ENCODE results near the gene GRIK4. TPM values are rescaled to one million over a fixed set of nuclear protein-coding genes. Genes with fewer than 3 reads are reported as not detected.

The GRIK4 gene
- total RNA-seq, 1 experiment from 2014 or later: not detected

DNA sequence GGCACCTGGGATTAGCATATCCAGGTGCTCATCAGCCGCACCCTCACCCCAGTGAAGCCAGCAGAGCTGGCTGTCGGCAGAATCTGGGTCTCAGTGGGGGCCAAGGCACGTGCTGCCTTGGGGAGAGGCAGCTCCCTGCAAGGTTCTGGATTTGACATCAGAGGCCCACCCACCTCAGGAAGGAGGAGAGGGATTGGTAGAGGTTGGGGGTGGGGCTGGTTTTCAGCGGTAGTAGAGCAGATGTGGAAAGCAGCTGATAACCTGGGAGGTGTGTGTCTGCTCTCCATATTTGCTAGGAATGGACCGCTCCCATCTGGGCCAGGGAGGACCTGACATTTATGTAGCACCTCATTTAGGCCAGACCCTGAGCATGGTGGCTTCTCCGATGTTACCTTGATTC is 147.5 kb downstream of the GRIK4 start:
- Histone ChIP-seq H3K9me2 (ENCODE audit: insufficient read depth) (no peaks in the 10 kb centered on the region), H3K9me3 (ENCODE audit: insufficient read depth, low read depth) (no peaks in the 10 kb centered on the region), H3K27me3 (ENCODE audit: insufficient read depth, low read depth) (peaks cover 96% of the 10 kb centered on the region), H3K27ac (no peak overlapping the region), H3K4me2 (no peak overlapping the region), H3K79me2 (ENCODE audit: low read depth) (no peaks in the 10 kb centered on the region), H3K4me1 (replicated peaks; ENCODE audit: insufficient read depth) (no peaks in the 10 kb centered on the region), H2AFZ (no peak overlapping the region), H4K20me1 (ENCODE audit: insufficient read depth) (no peaks in the 10 kb centered on the region), H3F3A (ENCODE audit: insufficient read depth, low read depth) (no peaks in the 10 kb centered on the region), H3K4me3 (no peak overlapping the region), H3K36me3 (ENCODE audit: low read depth) (no peaks in the 10 kb centered on the region)
- no peak for TF ChIP-seq EZH2 (IDR thresholded peaks at IDR 0.05; ENCODE audit: low read depth)
- TF ChIP-seq CTCF (conservative IDR thresholded peaks at IDR 0.05): no peak
- intact Hi-C loops (cut with micrococcal nuclease; ENCODE audit: unreplicated experiment): no loop called here
- POLR2A ChIA-PET (ENCODE audit: unreplicated experiment): no interaction called here
- no TSS peak for BruUV-seq (replicated peaks)
- CTCF ChIA-PET: no interaction called here
- DNase-seq: no peak

GRCh38 chr11:120660024-120660565 is 148.5 kb downstream of the GRIK4 start:
- no peaks in the 10 kb centered on the region for H3K79me2 ChIP-seq (ENCODE audit: low read depth)
- peaks cover 96% of the 10 kb centered on the region for H3K27me3 ChIP-seq (ENCODE audit: insufficient read depth, low read depth)
- no peaks in the 10 kb centered on the region for H3K4me1 ChIP-seq (replicated peaks; ENCODE audit: insufficient read depth)
- H3K4me3 ChIP-seq: no peak overlapping the region
- no peaks in the 10 kb centered on the region for H3K36me3 ChIP-seq (ENCODE audit: low read depth)
- POLR2A ChIA-PET (ENCODE audit: unreplicated experiment): no interaction called here
- H3K9me3 ChIP-seq (ENCODE audit: insufficient read depth, low read depth): no peaks in the 10 kb centered on the region
- TF ChIP-seq CTCF (conservative IDR thresholded peaks at IDR 0.05) (peak; percentile 61), EZH2 (IDR thresholded peaks at IDR 0.05; ENCODE audit: low read depth) (no peak)
- H3K9me2 ChIP-seq (ENCODE audit: insufficient read depth): no peaks in the 10 kb centered on the region
- H4K20me1 ChIP-seq (ENCODE audit: insufficient read depth): no peaks in the 10 kb centered on the region
- no peak overlapping the region for H3K4me2 ChIP-seq
- BruUV-seq (replicated peaks): no TSS peak
- H3K27ac ChIP-seq: no peak overlapping the region
- no peak for DNase-seq
- CTCF ChIA-PET: no interaction called here
- H2AFZ ChIP-seq: no peak overlapping the region
- intact Hi-C loops (cut with micrococcal nuclease; ENCODE audit: unreplicated experiment): no loop called here
- H3F3A ChIP-seq (ENCODE audit: insufficient read depth, low read depth): no peaks in the 10 kb centered on the region

DNA sequence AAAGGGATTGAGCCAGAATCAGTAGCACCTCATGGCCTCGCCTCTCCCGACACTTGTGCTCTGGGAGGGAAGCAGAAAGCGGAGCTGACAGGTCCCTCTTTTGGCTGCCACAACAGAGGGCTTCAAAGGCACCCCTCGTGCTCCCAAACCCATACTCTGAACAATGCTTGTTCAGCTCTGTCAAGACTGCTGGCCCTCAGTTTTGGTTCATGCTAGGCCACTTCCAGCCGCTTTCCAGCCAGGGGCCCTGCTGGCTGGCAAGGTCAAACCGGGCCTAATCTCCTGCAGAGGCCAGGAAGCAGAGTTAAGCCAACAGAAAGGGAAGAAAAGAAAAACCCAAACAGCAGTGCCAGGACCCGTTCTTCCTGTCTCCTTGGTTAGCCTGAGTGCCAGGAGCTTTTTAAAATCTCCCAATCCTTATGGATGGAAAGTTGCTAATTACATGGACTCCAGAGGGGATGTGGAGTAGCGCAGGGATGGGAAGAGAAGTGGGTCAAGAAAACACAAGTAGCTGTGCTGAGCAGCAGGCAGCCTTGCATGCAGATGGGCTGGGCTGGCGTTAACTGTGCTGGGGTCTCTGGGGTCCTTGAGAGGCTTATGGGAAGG is 150.6 kb downstream of the GRIK4 start:
- Histone ChIP-seq H3K4me2 (no peak overlapping the region), H3K27me3 (ENCODE audit: insufficient read depth, low read depth) (peaks cover 98% of the 10 kb centered on the region), H4K20me1 (ENCODE audit: insufficient read depth) (no peaks in the 10 kb centered on the region), H3K36me3 (ENCODE audit: low read depth) (no peaks in the 10 kb centered on the region), H3K4me1 (replicated peaks; ENCODE audit: insufficient read depth) (no peaks in the 10 kb centered on the region), H3K79me2 (ENCODE audit: low read depth) (no peaks in the 10 kb centered on the region), H3K4me3 (no peak overlapping the region), H3K9me3 (ENCODE audit: insufficient read depth, low read depth) (no peaks in the 10 kb centered on the region), H2AFZ (no peak overlapping the region), H3F3A (ENCODE audit: insufficient read depth, low read depth) (no peaks in the 10 kb centered on the region), H3K9me2 (ENCODE audit: insufficient read depth) (no peaks in the 10 kb centered on the region), H3K27ac (no peak overlapping the region)
- ChIA-PET CTCF (no interaction called here), POLR2A (ENCODE audit: unreplicated experiment) (no interaction called here)
- TF ChIP-seq EZH2 (IDR thresholded peaks at IDR 0.05; ENCODE audit: low read depth): no peak
- no peak for TF ChIP-seq CTCF (conservative IDR thresholded peaks at IDR 0.05)
- no peak for DNase-seq
- intact Hi-C loops (cut with micrococcal nuclease; ENCODE audit: unreplicated experiment): no loop called here
- no TSS peak for BruUV-seq (replicated peaks)
